ENCODE data around the gene PLD6. TPM values are rescaled to one million over a fixed set of nuclear protein-coding genes. Genes with fewer than 3 reads are reported as not detected.

The PLD6 gene
- polyA plus RNA-seq, 1 donor: 4.5 TPM

DNA sequence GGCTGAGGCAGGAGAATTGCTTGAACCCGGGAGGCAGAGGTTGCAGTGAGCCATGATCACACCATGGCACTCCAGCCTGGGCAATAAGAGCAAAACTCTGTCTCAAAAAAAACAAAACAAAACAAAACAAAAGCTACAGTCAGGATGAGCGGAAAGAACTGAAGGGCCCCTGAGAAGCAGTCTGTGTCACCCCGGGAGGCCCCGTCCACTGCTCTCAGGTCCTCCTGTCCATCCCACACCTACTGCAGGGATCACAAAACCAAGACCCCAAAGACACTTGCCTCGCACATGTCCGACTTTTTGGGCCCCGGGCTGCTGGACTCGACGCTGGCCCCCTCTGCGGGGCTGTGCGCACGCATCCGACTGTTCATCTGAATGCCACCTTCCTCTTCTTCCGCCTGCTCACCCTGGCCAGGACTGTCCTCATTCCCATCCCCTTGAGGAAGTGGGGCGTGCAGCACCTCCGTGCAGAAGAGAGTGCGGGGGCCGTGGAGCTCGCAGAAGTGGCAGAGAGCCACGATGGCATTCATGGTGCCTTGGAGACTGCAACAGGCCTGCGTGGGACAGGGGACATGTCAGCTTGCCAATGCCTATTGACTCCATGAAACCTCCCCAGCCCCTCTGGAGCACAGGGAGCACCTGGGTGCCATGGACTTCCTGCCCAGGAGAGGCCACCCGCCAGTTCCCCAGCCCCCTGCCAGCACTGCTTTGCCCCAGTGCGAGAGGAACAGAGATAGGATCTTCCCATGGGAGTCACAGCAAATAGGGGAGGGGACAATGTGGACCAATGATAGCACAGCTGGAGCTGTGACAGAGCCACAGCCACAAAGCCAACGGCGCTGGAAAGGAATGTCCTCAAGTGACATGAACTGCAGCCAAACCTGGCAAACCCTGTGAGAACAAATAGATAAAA is 21.7 kb upstream of the PLD6 start:
- DNase-seq: no peak

GRCh38 chr17:17226451-17227265 is 20.5 kb upstream of the PLD6 start:
- DNase-seq: no peak

DNA sequence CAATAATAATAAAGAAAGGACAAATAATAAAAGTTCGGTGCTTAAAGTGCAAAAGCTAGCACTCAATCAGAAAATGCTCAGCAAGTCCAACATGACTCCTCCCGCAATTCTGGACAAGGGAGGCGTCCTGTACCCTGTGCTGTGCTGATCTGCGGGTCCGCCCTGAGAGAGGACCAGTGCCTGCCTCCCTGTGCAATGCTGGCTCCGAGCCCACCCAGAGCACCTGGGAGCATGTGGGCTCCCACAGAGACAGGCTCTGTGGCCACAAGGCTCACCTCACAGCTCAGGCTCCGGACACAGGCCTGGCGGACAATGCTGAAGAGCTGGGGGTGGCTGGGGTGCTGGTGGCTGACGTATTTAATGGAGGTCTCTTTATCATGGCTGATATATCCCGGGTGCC is 19.8 kb upstream of the PLD6 start:
- DNase-seq: no peak

- DNase-seq: no peak
These were observed 18.0 kb upstream of the PLD6 start for GRCh38 chr17:17224137-17224536.

DNA sequence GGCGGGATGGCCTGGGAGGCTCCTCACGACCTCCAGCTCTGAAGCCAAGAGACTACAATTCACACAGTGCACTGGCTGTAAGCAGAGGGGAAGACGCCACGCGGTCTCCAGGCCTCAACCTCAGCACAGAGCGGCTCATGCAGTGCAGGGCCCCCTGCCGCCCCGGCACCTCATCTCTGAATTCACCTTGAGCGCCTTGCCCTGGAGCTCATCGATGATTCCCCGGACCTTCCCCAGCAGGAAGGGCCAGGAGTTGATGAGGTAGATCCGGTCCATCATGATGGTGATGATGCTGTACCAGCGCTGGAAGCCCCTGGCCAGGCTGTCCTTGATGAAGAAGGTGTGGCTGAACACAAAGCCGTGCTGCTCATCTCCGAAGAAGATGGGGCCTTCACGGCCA is 17.6 kb upstream of the PLD6 start:
- DNase-seq: no peak

GRCh38 chr17:17221329-17221728 is 15.2 kb upstream of the PLD6 start:
- no peak for DNase-seq

DNA sequence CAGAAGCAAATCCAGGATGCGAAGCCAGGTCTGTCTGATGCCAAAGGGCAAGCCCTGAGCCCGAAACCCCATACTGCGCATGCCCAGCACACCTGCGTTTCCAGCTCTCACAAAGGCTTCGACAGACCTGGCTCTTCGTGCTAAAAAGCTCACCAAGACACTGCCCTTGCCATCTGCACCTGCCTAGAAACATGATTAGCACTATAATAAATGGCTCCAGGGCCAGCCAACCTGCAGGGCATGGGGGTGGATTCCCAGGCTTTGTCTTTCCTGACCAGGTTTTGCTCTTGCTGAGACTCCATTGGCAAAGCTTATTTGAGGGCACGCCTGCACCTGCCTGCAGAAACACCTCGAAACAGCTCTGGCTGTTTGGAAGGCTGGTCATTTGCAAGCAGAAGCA is 14.4 kb upstream of the PLD6 start:
- no peak for DNase-seq

GRCh38 chr17:17217995-17218394 is 11.9 kb upstream of the PLD6 start:
- no peak for DNase-seq

DNA sequence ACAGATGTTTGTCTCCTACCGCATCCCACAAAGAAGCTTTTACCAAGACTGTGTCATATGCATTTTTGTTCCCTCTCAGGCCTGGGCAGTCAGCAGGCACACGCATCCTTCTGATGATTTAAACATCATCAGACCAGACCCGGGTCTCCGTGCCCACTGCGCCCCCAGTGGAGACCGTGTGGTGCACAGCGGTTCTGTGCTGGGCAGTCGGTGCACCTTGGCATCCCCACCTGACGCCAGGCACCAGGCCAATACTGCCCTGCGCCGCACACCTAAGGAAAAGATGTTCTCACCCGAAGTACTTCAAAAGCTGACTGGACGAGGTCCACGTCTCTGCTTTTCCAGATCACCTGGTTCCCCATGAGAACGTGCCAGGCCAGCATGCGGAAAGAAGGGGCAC is 10.6 kb upstream of the PLD6 start:
- no peak for DNase-seq

DNA sequence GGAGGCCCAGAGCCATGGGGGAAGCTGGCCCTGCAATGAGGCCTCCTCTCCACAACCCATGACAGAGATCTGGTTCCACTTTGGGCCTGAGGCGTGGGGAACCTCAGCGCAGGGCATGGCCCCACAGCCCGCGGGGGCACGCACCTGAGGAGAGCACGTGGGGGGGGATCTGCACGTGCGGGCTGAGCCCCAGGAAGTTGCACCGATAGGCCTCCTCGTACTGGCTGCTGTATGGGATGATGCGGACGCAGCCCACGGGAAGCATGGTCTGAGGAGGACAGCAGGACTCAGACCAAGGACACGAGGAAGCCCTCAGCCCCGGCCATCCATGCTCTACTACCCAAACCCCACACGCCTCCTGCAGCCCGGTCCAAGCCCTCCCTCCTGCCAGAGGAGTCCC is 10.1 kb upstream of the PLD6 start:
- DNase-seq: no peak

GRCh38 chr17:17215575-17215974 is 9.4 kb upstream of the PLD6 start:
- DNase-seq: no peak

DNA sequence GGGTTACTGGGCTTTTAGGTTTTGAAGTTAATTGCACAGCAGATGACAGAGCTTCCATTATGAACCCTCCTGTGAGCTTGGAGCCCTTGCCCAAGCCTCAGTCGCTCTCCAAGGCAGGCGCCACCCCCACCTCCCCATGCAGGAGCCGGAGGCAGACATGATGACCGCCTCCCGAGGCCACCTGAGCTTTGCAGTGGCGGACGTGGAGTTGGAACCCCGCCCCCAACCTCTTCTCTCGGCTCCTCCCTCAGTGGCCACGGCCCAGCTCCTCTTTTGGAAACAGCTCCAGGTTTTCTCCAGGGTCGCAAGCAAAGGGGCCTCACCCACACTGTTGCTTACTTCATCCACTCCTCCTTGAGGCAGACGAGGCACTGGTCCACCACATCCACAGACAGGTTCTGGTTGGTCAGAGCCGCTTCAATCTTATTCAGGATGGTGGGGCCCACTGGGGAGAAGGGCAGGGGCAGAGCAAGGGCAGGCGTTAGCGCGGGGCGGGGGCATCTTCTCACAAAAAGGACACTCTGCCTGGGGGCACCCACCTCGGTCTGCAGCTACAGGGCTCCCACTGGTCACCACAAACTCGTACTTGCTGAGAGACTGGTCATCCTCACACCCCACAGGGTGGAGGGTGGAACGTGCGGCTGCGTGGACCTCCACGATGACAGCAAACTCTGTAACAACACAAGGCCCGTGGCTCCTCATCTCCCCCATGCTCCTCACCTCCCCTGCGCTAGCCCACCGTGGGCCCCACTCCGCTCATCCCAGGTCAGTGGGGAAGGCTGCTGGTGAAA is 8.7 kb upstream of the PLD6 start:
- DNase-seq: no peak

GRCh38 chr17:17213775-17214174 is 7.6 kb upstream of the PLD6 start:
- no peak for DNase-seq

DNA sequence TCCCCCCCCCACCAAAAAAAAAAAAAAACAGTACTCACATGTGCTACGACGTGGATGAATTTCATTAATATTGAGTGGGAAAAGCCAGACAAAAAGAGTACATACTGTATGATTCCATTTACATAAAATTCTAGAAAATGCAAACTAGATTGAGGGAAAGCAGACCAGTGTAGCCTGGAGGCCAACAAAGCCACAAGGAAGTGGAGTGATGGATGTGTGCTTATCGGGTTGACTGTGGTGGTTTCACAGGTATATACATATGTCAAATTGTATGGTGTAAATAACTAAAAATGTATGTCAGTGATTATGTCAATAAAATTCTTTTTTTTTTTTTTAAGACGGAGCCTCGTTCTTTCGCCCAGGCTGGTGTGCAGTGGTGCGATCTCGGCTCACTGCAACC is 1.9 kb upstream of the PLD6 start:
- no peak for DNase-seq

DNA sequence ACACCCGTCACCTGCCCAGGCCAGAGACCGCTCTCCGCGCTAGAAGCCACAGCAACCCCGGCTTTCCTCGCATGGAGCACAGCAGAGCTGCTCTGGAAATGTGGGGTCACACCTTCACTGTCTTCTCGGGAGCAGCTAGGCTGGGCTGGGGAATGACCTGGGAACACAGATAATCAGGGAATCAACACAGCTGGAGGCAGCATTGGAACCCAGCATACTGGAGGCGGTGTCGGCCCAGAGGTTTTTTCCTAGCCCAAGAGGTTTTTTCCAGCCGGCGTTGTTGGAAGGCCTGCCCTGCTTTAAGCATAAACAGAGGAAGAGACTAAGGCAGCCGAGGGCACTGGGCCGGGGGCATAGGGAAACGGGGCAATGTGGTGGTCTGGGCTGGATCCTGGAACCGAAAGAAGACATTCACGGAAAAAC is 791 bp upstream of the PLD6 start:
- no peak for DNase-seq

DNA sequence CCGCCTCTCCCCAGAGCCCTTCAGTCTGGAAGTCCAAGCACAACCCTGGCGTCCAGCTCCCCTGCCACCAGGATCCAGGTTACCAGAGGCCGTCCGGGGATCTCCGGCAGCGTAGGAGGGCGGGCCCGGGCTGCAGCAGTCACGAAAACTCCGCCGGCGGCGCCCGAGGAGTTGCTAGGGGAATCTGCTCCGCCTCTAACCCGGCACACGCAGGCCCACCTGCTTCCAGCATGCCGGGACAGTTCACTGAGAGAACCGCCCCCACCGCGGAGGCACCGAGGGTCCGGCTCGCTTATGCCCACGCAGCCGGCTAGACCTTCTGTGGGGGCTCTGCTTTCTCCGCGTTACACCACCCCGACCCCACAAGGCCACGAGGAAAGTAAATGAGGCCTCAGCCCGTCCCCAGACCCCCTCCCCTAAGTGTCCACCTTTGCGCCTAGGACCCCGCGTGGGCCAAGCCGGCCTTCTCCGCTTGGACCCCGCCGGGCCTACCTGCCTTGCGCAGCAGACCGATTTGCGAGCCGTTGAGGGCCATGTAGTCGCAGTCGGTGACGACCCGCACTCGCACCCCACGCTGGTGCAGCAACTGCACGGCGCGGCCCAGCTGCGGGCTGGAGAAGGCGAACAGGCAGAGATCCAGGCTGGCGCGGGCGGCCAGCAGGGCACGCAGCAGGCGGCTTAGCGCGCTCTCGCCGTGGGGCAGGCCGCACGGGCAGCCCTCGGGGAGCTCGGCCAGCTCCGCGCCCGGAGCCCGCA is 587 bp downstream of the PLD6 start:
- no peak for DNase-seq

DNA sequence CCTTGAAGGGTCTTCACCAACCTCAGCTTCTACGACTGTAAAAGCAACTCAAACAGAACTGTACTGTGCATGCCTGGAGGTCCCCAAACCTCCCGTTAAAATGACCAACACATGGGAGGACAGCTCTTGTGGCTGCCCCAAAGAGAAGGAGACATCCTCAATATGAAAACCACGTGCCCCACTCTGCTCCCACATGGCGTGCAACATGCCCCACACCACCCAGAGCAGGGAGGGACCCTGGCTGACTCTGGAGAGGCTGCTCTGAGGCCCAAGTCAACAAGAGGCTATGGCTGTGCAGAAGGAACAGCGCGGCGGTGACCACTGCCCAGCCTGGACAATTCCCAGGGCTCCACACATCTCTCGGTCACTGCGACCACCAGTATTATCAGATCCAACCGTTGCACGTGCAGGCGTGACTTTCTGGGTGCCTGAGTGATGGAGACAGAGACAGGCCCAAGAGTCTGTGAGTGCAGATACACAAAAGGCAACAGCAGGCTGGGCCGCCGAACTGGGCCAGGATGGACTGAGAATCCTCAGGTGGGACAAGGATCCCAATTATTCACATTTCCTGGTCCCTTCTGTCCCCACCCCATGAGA is 1.4 kb downstream of the PLD6 start:
- no peak for DNase-seq

DNA sequence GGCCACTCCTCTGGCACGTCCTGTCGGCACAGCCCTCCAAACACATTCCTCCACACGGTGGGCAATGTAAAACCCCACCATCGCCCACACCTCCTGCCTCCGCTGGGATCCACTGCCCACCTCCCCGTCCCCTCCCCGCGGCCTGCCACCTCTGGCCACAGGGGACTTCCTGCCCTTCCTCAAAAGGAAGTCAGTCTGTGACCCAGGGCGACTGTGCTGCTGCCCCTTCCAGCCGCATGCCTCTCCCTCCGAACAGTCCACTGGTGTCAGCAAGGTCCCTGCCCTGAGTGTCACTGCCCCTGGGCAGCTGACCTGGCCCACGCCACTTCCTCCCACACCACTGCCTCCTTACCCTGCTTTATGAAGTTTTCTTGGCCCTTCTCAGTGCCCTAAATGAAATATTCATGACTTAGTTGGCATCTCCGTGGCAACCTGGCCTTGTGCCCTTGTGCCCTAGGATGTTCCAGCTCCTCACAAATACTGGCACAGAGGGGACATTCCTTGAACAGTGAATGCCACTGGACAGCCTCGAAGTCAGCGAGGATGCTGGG is 2.0 kb downstream of the PLD6 start:
- no peak for DNase-seq

- DNase-seq: no peak
These were observed 2.9 kb downstream of the PLD6 start for GRCh38 chr17:17203173-17203730.

DNA sequence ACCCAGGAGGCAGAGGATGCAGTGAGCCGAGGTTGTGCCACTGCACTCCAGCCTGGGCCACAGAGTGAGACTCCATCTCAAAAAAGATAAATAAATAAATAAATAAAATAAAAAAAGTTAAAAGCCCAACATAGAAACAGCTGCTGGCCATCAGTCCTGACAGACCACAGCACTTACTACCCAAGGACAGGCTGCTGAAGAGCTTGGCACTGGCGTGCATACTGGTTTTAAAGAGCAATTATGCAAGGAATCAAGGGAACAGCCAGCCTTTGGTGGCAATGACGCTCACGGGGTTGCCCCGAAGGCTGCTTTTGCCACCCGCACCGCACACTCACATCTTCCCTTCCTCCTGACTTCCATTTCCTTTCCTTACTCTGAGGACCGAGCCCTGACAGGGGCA is 4.2 kb downstream of the PLD6 start:
- no peak for DNase-seq

GRCh38 chr17:17201271-17201670 is 4.9 kb downstream of the PLD6 start:
- DNase-seq: no peak

Data from left kidney (tissue), 2 donors.